Activated T-helper 1 cell treated with Interleukin-2 at 50 U/mL for 16 hours (primary cell): ENCODE data around the gene CCL25.

Experiments
- DNase-seq: peaks from one replicate; pipeline ENCODE4 v3.0.0-alpha.2; 2020; ENCODE audit warnings: low read depth

The CCL25 gene

GRCh38 chr19:8109890-8110662, 57.5 kb downstream of the CCL25 start:
- DNase-seq, result no peak

DNA sequence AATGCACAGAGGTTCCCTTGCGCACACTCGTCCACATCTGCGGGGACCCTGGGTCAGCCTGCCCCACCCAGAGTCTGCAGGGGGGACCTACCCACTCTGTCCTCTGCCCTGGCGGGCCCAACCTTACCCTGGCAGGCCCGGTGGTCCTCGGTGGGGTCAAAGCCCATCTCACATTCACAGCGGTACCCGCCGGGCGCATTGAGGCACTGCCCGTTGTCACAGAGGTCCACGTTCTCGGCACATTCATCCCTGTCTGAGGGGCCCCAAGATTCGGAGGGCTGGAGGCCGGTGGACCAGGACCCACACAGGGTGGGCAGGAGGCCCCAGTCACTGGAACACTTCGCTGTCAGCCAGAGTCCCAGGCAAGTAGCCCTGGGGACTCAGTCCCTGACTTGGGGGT, 58.4 kb downstream of the CCL25 start:
- no peak for DNase-seq

DNA sequence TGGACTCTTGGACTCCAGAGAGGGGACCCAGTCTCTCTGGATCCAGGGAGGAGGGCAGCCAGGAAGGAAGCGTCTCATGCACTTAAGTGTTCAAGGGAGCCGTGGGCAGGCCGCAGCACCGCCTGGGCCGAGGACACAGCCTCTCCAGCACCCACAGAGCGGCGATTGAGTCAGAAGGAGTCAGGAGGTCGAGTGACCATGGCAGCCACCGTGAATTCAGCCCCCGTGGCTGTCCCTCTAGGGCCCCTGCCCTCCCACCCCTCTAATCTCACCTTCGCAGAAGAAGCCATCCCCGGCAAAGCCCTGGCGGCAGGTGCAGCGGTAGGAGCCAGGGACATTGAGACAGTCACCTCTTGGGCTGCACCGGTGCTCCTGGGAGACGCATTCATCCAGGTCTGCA, 58.8 kb downstream of the CCL25 start:
- no peak for DNase-seq
